HUES64 (cell line): ENCODE measurements around the gene PNO1. TPM values are rescaled to one million over a fixed set of nuclear protein-coding genes. Genes with fewer than 3 reads are reported as not detected.
"Not testable (repeated sequence)": the region's sequence is repeated elsewhere in the genome, so short reads cannot be mapped to it uniquely, and the experiment has no call there.

Experiments used
- H3K27ac ChIP-seq: 2 replicates; pipeline ENCODE4 v1.7.0; 2013; ENCODE audit warnings: low read depth, low read length, inconsistent platforms
- H3K27me3 ChIP-seq: 2 replicates; pipeline ENCODE4 v1.6.1; 2013; ENCODE audit warnings: mild to moderate bottlenecking, low read length; ENCODE audit not compliant: insufficient read depth
- H3K36me3 ChIP-seq: 2 replicates; pipeline ENCODE4 v1.6.1; 2013; ENCODE audit warnings: mild to moderate bottlenecking, low read length; ENCODE audit not compliant: insufficient read depth
- H3K4me1 ChIP-seq: 2 replicates; pipeline ENCODE4 v1.6.1; 2013; ENCODE audit warnings: mild to moderate bottlenecking, low read length, moderate library complexity; ENCODE audit not compliant: insufficient read depth
- H3K4me3 ChIP-seq: 2 replicates; pipeline ENCODE4 v1.5.1; 2013; ENCODE audit warnings: mild to moderate bottlenecking, low read length, moderate library complexity
- H3K9ac ChIP-seq: 2 replicates; pipeline ENCODE4 v1.6.1; 2013; ENCODE audit warnings: mild to moderate bottlenecking, low read depth, low read length
- H3K9me3 ChIP-seq: 2 replicates; pipeline ENCODE4 v1.6.1; 2013; ENCODE audit warnings: low read depth, low read length; ENCODE audit not compliant: insufficient read depth
- WGBS: fragments of 150-250, 120-280 bp; methylation state at CpG from one replicate; pipeline ENCODE4 v1.1.7; 2013; ENCODE audit warnings: missing lambda C conversion rate; 5-methylcytosine and 5-hydroxymethylcytosine counted together
- polyA plus RNA-seq, 2 experiments: library from polyadenylated mRNA; stranded (reverse); fragments of 50-300 nt; gene quantifications; one replicate each; pipeline ENCODE4 v1.2.3, GENCODE V29; 2013

PNO1 gene
- 35.5 TPM for polyA plus RNA-seq (2013, experiment 1 of 2)
- polyA plus RNA-seq (2013, experiment 2 of 2), result 32.7 TPM

- Histone ChIP-seq H3K9ac (peak within 1 kb of the TSS; percentile 86), H3K9me3 (no peaks in the 10 kb centered on the region), H3K27me3 (no peaks in the 10 kb centered on the region), H3K36me3 (peaks cover 36% of the 10 kb centered on the region), H3K4me1 (peaks cover 8% of the 10 kb centered on the region; the same call in 1 of the 2 replicates), H3K27ac (peak within 1 kb of the TSS; percentile 84), H3K4me3 (peak within 1 kb of the TSS; percentile 85)
- WGBS, result under 1% methylated on average over 44 of the region's 44 CpGs
Observed at GRCh38 chr2:68157402-68158133, at the start of gene PNO1. Gene PNO1, plus strand, starts transcription at chr2:68157888. Its CDS starts 47 bp downstream, at chr2:68157935.

- H3K4me3 ChIP-seq, result no peak overlapping the region
- no peaks in the 10 kb centered on the region for H3K36me3 ChIP-seq
- H3K27me3 ChIP-seq, result no peaks in the 10 kb centered on the region
- no peak overlapping the region for H3K9ac ChIP-seq
- 91% methylated on average over 3 of the region's 3 CpGs for WGBS
- no peaks in the 10 kb centered on the region for H3K9me3 ChIP-seq
- H3K27ac ChIP-seq, result no peak overlapping the region
- no peaks in the 10 kb centered on the region for H3K4me1 ChIP-seq
Observed at GRCh38 chr2:68108120-68108519, 49.6 kb upstream of the PNO1 start.

- WGBS, result 95% methylated on average over 3 of the region's 3 CpGs
- Histone ChIP-seq H3K27me3 (no peaks in the 10 kb centered on the region), H3K4me1 (no peaks in the 10 kb centered on the region), H3K9me3 (no peaks in the 10 kb centered on the region), H3K27ac (no peak overlapping the region), H3K4me3 (no peak overlapping the region), H3K9ac (no peak overlapping the region), H3K36me3 (no peaks in the 10 kb centered on the region)
Observed at GRCh38 chr2:68110102-68110501, 47.6 kb upstream of the PNO1 start.

GRCh38 chr2:68115965-68116364, 41.7 kb upstream of the PNO1 start:
- 89% methylated on average over 3 of the region's 3 CpGs for WGBS
- no peak overlapping the region for H3K9ac ChIP-seq

GRCh38 chr2:68117922-68118321, 39.8 kb upstream of the PNO1 start:
- H3K9me3 ChIP-seq, H3K36me3 ChIP-seq, H3K27ac ChIP-seq, H3K4me1 ChIP-seq, H3K9ac ChIP-seq, H3K4me3 ChIP-seq, H3K27me3 ChIP-seq: not testable (repeated sequence)
- 89% methylated on average over 3 of the region's 4 CpGs for WGBS

More at GRCh38 chr2:68115965-68116364, 41.7 kb upstream of the PNO1 start:
- no peaks in the 10 kb centered on the region for H3K4me1 ChIP-seq
- H3K27me3 ChIP-seq, result no peaks in the 10 kb centered on the region
- H3K9me3 ChIP-seq, result no peaks in the 10 kb centered on the region
- H3K36me3 ChIP-seq, result no peaks in the 10 kb centered on the region
- no peak overlapping the region for H3K27ac ChIP-seq
- H3K4me3 ChIP-seq, result no peak overlapping the region

GRCh38 chr2:68118816-68119215, 38.9 kb upstream of the PNO1 start:
- WGBS, result 96% methylated on average over 7 of the region's 7 CpGs
- no peak overlapping the region for H3K27ac ChIP-seq
- H3K4me1 ChIP-seq, result no peaks in the 10 kb centered on the region
- no peaks in the 10 kb centered on the region for H3K36me3 ChIP-seq
- no peak overlapping the region for H3K9ac ChIP-seq
- H3K27me3 ChIP-seq, result no peaks in the 10 kb centered on the region
- H3K9me3 ChIP-seq, result no peaks in the 10 kb centered on the region
- no peak overlapping the region for H3K4me3 ChIP-seq

GRCh38 chr2:68119504-68119903, 38.2 kb upstream of the PNO1 start:
- Histone ChIP-seq H3K27ac (no peak overlapping the region), H3K27me3 (no peaks in the 10 kb centered on the region)
- WGBS, result 80% methylated on average over 5 of the region's 5 CpGs

GRCh38 chr2:68121873-68122679, 35.6 kb upstream of the PNO1 start:
- H3K9ac ChIP-seq, result no peak overlapping the region

More at GRCh38 chr2:68119504-68119903, 38.2 kb upstream of the PNO1 start:
- Histone ChIP-seq H3K9ac (no peak overlapping the region), H3K36me3 (no peaks in the 10 kb centered on the region), H3K4me1 (no peaks in the 10 kb centered on the region), H3K4me3 (no peak overlapping the region), H3K9me3 (no peaks in the 10 kb centered on the region)

GRCh38 chr2:68122680-68122964, 35.1 kb upstream of the PNO1 start:
- 55% methylated on average over 5 of the region's 8 CpGs for WGBS
- H3K4me3 ChIP-seq, result no peak overlapping the region
- no peak overlapping the region for H3K27ac ChIP-seq
- H3K36me3 ChIP-seq, result no peaks in the 10 kb centered on the region
- H3K27me3 ChIP-seq, result no peaks in the 10 kb centered on the region
- no peak overlapping the region for H3K9ac ChIP-seq
- H3K9me3 ChIP-seq, result no peaks in the 10 kb centered on the region
- H3K4me1 ChIP-seq, result no peaks in the 10 kb centered on the region

More at GRCh38 chr2:68121873-68122679, 35.6 kb upstream of the PNO1 start:
- Histone ChIP-seq H3K27ac (no peak overlapping the region), H3K4me1 (no peaks in the 10 kb centered on the region), H3K4me3 (no peak overlapping the region), H3K9me3 (no peaks in the 10 kb centered on the region), H3K27me3 (no peaks in the 10 kb centered on the region), H3K36me3 (no peaks in the 10 kb centered on the region)
- WGBS, result 46% methylated on average over 14 of the region's 16 CpGs

- H3K36me3 ChIP-seq, result no peaks in the 10 kb centered on the region
- H3K27me3 ChIP-seq, result no peaks in the 10 kb centered on the region
- H3K9me3 ChIP-seq, result no peaks in the 10 kb centered on the region
- no peak overlapping the region for H3K9ac ChIP-seq
- H3K4me1 ChIP-seq, result no peaks in the 10 kb centered on the region
- 49% methylated on average over 2 of the region's 2 CpGs for WGBS
- H3K27ac ChIP-seq, result no peak overlapping the region
- no peak overlapping the region for H3K4me3 ChIP-seq
Observed at GRCh38 chr2:68124321-68124720, 33.4 kb upstream of the PNO1 start.

- no peak overlapping the region for H3K9ac ChIP-seq
- no peak overlapping the region for H3K4me3 ChIP-seq
- H3K27ac ChIP-seq, result no peak overlapping the region
- WGBS, result 100% methylated on average over 5 of the region's 5 CpGs
- no peaks in the 10 kb centered on the region for H3K36me3 ChIP-seq
- H3K4me1 ChIP-seq, result no peaks in the 10 kb centered on the region
- no peaks in the 10 kb centered on the region for H3K9me3 ChIP-seq
- H3K27me3 ChIP-seq, result no peaks in the 10 kb centered on the region
Observed at GRCh38 chr2:68125821-68126220, 31.9 kb upstream of the PNO1 start.
